HEK293 (cell line): ENCODE results near the gene LRRN2.

Experiments used
- AEBP2 ChIP-seq: fragments of 450-650 bp; formaldehyde crosslinking; IDR thresholded peaks from 2 replicates; pipeline ENCODE4 v1.5.1; 2016; ENCODE audit warnings: missing biosample characterization, missing genetic modification characterization, borderline replicate concordance
- CTCF ChIP-seq: fragments of 450-650 bp; formaldehyde crosslinking; IDR thresholded peaks from 2 replicates; pipeline ENCODE4 v1.5.1; 2016; ENCODE audit warnings: missing biosample characterization, missing genetic modification characterization
- KLF8 ChIP-seq: fragments of 450-650 bp; formaldehyde crosslinking; IDR thresholded peaks from 2 replicates; pipeline ENCODE4 v1.5.1; 2016; ENCODE audit warnings: missing biosample characterization, missing genetic modification characterization
- ZNF114 ChIP-seq: fragments of 450-650 bp; formaldehyde crosslinking; IDR thresholded peaks from 2 replicates; pipeline ENCODE4 v1.5.0; 2017; ENCODE audit warnings: missing biosample characterization, missing genetic modification characterization
- ZNF521 ChIP-seq: fragments of 450-650 bp; formaldehyde crosslinking; IDR thresholded peaks from 2 replicates; pipeline ENCODE4 v1.5.1; 2017; ENCODE audit warnings: missing biosample characterization, mild to moderate bottlenecking, missing genetic modification characterization
- ZNF544 ChIP-seq: fragments of 450-650 bp; formaldehyde crosslinking; IDR thresholded peaks from 2 replicates; pipeline ENCODE4 v1.5.0; 2017; ENCODE audit warnings: missing biosample characterization, missing genetic modification characterization

GRCh38 chr1:204711947-204712701 is 26.6 kb upstream of the LRRN2 start:
- TF ChIP-seq CTCF (no peak), AEBP2 (tag by site-specific recombination) (no peak), ZNF544 (tag by site-specific recombination) (no peak), ZNF114 (tag by site-specific recombination) (no peak), ZNF521 (tag by site-specific recombination) (no peak), KLF8 (tag by site-specific recombination) (no peak)
